NCI-H524 treated with DMSO at 0.1 percent for 48 hours (cell line): ENCODE measurements around the gene PRDM16.

ENCODE experiments used
- DNase-seq: peaks from one replicate; lab custom pipeline; 2025; lab: John Stamatoyannopoulos, UW

PRDM16 gene

DNA sequence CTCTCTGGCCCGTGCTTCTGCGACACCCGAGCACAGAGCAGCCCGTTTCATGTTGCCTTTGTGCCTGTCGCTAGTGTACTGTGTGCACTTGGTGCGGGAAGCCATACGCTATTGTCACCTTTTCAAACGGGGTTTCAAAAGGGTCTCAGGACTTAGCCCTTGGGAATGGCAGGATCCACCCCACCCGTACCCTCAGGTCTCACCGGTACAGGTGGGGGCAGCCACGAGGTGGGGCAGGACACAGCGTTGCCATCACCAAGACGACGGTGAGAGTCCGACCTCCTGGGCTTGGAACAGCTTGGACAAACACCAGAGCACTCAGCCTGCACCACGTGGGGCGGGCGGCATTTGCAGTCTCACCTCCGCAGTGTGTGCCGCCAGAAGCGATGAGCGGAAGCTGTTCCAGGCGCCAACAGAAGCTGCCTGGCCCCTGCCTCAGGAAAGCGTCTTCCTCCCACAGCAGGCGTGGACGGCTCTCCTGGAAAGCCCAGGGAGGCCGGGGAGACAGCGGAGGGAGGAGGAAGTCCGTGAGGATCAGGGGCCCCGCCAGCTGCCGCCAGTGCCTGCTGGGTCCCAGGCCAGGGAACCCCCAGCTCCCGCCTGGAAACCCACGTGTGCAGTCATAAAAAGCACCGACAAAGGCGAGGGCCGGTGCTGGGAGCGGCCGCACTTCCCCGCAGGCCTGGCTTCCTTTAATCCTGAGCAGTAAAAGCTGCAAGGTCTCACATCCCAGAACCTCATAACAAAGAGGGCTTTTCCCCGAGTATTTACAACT, 254.2 kb downstream of the PRDM16 start:
- DNase-seq, result no peak

DNA sequence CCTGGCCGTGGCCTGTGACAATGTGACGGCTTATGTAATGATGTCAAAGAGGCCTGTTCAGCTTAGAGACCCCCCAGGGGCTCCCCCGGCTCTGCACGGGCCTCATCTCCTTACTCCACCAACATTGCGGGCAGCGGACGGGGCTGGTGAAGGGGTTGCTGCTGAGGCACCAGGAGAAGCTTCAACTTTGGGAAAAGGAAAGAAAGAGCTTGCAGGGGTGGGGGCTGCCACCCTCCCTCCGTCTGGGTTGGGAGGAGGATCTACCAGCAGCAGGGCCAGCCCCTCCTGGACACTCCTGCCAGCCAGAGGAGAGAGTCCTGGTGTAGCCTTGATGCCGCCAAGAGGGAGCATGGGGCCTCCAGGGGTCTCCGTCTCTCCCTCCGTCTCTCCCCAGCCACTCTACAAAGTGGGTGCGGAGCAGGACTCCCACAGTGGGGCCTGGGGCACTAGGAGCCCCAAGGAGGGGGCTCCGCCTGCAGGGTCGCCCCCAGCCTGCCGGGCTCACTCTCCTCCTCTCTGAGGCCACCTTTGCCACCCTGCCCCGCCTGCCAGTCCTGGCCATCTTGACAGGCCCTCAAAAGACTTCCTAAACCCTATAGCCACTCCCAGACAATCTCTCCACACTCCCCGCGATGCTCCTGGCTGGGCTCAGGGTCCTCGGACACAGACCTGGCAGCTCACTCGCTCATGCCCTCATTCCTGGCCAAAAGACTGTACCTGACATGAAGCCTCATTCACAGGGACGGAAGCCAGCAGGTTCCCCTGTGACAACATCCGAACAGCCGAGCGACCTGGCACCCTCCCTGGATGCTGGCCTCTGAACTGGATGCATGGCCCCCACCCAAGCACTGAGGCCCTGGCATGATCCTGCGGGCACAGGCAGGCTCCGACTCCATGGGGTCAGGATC, 255.0 kb downstream of the PRDM16 start:
- DNase-seq, result no peak

DNA sequence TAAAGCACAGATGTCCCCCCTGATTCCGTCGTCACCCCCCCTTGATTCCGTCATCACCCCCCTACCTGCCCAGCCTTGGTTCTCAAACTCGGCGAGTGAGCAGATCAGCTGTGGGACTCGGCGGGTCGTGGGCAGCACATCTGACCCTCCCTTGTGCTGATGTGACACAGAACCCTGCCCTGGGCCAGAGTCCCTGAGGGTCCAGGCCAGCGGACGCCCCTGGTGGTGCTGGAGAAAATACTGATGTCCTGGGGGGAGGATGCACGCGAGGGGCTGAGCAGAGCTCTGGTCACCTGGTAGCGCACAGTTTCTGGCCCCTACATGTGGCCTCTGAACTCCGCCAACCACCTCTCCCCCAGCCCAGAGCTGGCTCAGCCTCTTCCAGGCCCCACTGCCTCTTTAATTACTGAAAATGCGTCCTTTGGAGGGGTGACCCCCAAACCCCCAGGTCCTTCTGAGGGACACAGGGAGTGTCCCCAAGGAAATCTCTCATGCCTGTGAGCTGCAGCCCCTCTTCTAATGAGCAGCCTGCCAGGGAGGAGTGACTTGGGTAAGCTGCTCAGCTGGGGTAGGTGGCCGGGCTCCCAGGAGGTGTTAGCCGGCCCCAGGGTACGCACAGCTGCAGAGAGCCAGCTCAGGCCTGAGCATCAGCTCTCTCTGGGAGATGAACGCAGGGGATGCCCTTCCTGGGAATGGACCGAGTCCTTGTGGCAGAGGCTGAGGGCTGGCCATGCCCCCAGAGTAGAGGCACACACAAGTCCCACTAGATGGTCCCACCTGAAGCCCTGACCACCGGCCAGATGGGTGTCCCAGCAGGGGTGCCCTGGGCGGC, 255.9 kb downstream of the PRDM16 start:
- no peak for DNase-seq

DNA sequence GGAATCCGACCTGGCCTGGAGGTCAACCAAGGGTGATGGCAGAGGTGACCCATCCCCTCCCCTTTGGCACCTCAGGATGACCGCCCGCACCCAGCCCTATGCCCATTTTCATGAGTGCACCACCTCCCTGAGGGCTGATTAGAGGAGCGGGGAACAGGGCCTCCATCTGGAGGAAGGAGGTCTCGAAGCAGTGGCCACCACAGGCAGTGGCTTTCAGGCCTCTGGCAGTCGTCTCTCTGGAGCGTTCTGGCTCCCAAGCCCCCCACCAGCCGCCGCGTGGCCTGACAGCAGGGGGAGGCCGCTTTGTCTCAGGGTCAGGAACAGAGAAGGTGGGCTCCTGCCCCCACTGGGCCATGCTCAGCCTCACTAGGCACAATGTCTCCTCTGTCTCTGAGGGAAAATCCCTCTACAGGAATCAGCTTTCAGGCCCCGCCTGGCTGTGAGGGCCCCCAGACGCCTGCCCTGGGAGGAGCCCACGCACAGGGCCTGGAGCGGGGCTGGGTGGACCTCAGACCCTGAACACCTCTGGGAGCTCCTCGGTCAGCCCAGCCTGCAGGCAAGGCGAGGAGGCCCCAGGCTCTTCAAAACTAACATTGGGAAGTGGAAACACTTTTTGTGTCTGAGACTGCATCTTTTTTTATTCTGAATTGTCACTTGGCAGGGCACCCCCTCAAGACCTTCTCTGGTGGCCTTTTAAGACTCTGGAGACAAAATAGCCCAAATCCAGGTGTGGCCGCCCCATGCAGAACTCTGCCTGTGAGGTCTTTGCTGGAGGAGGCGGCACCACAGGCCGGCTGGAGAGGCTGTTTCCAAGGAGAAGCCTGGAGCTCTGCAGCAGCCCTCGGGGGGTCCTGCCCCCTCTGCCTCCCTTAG, 257.7 kb downstream of the PRDM16 start:
- DNase-seq, result no peak

DNA sequence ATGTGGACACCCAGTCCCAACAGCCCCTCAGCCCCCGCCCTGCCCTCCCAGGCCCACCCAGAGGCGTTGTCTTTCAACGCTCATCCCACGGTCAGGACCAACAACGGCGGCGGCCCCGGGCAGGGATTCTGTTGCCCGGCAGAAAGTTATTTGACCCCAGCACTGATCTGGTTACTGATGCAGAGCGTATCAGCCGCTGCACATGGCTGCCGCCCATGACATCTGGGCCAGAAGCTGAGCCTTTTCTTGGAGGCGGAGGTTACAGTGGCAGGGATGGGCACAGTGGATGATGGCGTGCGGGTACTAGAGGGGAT, 258.3 kb downstream of the PRDM16 start:
- no peak for DNase-seq

DNA sequence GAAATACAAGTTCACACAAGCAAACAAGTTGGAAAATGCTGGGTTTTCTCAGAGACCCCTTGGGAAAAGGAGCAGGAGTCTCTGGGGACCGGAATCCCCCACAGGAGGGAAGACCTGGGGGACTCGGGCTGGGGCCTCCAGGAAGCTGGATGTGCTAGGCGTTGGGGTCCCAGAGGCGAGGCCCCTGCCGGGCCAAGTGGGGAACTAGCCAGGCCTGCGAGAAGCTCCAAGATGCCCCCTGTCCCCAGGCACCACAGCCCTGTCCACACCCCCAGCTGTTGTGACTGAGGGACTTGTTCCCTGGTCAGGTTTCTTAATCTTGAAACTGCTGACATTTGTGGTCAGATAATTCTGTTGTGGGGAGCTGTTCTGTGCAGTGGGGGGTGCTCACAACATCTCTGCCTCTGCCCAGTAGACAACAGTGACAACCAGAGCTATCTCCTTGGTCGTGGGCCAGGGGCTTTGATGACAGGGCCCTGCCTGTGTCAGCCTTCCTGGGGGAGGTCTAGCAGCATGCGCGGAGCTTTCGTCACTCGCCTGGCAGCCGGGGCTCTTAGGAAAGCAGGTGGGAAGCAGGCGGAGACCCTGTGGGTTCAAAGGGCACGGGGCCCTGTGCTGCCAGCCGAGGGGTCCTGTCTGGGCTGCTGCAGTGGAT, 259.1 kb downstream of the PRDM16 start:
- DNase-seq, result no peak

DNA sequence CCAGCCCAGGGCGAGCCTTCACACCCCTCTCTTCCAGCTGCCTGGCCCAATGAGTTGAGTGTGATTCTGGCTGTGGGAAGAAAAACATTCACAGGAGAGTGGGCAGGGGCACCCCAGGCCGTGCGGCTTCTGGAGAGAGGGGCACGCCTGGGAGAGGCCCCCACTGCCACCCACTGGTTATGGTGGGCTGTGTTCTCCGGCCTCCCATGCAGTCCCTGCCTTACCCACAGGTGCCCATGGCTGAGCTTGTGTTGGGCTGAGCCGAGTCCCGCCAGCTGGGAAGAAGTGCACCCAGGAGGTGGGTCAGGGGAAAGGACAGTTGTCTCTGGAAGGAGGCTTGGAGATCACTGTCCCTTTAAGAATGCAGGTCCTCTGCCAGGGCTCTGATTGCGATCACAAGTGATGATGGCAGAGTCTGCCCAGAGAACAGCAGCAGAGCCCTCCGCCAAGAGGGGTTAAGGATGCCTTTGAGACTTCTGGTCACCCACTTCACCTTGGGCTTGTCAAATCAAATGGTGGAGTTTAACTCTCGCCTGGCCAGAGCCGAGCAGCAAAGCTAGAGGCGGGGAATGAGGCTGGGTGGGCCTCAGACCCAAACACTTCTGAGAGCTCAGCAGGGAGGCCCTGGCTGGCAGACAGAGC, 260.8 kb downstream of the PRDM16 start:
- no peak for DNase-seq

DNA sequence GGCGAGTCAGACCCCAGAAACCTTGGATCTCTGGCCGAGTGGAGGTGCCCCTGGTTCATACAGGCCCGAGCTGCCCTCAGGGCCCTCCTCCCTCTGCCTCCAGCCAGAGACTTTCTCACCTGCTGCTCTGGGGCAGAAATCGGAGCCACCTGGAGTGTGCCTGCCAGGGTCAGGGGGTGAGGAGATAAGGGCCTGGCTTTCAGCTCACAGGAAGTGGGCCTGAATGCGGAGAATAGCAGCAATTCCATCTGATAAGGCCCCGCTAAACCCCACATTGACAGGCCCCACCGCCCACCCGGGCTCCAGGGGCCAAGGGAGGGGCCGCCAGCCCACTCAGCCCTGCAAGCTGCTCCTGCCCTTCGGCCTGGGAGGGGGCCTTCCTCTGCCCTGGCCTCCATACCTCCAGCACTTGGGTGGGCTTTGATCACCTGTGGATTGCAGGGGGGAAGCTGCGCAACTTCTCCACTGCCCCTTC, 261.8 kb downstream of the PRDM16 start:
- no peak for DNase-seq

DNA sequence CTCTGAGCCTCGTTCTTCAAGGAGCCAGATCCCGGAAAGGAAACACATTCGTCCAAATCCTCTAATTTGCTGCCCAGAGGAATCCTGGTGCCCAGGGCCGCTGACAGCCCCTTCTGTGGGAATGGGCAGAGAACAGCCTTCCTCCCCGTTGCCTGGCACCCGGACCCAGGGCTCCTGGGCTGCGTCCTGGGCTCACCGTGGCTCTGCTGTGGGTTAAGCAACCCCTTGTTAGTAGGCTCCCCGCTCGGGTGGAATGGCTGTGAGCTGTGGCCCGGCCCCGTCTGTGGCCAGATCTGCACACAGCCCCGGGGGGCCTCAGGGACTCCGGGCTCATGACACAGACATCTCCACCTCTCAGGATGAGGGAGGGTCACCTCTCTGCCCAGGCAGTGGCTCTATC, 262.6 kb downstream of the PRDM16 start:
- DNase-seq, result no peak

DNA sequence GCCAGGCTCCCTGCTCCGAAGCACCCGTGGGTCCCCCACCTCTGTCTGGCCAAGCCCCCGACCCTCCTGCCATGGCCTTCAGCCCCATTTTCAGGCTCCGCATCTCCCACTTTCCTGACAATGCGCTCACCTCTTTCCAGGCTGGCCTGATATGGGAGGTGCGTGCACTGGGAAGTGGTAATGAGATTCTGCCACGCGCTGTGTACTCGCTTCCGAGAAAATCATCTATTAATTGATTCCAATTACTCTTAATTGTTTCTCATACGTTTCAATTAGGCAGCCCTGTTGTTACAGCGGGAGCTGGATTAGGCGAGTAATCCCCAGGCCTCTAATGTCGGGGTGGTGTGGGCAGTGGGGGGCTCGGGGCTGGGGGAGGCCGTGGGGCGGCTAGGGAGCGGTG, 263.0 kb downstream of the PRDM16 start:
- DNase-seq, result no peak

DNA sequence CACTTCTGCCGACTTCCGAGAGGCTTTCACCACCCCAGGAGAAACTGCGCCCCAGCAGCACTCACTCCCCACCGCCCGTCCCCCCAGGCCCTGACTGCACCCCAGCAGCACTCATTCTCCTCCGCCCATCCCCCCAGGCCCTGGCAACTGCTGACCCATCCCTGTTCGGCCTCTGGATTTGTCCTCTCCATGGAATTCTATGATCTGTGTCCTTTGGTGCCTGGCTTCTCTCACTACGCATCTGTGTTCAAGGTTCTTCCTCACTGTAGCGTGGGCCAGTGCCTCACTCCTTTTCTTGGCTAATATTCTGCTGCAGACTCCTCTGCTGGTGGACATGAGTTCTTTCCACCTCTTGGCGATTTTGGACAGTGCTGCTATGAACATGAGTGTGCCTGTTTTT, 263.7 kb downstream of the PRDM16 start:
- DNase-seq, result no peak

DNA sequence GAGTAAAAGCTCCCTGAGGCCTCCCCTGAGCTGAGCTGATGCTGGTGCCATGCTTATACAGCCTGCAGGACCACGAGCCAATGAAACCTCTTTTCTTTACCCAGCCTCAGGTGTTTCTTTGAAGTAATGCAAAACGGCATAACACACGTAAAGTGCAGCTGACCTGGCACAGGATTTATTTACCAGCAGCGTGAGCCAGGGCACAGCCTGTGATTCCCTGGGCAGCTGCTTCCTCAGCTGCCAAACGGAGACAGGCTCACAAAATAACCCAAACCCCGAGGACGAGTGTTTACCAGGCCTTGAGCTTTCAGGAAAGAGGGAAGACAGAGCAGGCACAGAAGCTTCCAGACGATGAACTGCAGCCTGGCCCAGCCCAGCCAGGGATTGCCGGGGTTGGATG, 264.9 kb downstream of the PRDM16 start:
- no peak for DNase-seq

DNA sequence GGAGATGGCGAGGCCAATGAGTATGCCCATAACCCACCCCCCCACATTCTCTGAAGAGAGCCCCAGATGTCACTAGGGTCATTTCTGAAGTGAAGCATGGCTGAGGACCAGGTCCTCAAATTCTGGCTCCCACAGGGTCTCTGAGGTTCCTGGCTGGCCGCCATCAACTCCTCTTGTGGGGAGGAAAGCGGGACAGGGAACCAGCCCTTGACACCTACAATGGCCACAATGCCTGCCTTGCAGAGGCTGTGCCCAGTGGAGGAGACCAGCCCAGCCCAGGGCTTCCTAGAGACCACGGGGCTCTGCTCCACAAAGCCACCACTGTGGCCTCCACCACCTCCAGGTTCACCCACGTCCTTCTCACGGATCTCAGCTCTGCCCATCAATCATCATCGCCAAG, 265.4 kb downstream of the PRDM16 start:
- no peak for DNase-seq

DNA sequence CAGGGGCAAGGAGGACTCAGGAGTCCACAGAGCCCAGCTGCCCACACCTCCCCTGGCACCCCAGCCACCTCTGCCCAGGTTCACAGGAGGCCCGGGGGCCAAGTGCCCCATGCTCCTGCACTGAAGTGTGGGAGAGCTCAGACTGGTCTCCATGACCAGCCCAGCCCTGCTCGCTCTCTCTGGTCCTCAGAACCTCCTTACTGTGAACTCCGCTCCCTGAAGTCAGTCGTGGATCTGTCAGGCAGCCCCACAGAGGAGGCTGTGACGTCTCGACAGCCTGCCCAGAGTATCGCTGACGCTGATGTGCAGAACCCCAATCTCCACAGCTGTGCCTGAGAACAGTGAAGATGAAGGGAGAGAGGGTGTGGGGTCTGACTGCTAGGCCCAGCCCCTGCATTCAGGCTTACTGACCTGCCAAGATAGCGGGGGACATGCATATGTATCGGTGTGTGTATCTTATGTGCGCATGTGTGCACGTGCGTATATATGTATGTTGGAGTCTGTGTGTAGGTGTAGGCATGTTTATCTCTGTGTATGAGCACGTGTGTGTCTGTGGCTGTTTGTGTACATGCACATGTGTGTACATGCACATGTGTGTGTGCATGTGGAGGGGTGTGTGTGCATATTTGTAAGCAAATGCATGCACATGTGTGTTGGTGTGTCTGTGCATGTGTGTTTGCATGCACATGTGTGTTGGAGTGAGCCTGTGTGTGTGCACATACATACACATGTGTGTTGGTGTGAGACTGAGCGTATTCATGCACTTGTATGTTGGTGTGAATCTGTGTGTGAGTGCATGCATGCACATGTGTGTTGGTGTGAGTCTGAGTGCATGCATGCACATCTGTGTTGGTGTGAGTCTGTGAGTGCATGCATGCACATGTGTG, 267.0 kb downstream of the PRDM16 start:
- no peak for DNase-seq

DNA sequence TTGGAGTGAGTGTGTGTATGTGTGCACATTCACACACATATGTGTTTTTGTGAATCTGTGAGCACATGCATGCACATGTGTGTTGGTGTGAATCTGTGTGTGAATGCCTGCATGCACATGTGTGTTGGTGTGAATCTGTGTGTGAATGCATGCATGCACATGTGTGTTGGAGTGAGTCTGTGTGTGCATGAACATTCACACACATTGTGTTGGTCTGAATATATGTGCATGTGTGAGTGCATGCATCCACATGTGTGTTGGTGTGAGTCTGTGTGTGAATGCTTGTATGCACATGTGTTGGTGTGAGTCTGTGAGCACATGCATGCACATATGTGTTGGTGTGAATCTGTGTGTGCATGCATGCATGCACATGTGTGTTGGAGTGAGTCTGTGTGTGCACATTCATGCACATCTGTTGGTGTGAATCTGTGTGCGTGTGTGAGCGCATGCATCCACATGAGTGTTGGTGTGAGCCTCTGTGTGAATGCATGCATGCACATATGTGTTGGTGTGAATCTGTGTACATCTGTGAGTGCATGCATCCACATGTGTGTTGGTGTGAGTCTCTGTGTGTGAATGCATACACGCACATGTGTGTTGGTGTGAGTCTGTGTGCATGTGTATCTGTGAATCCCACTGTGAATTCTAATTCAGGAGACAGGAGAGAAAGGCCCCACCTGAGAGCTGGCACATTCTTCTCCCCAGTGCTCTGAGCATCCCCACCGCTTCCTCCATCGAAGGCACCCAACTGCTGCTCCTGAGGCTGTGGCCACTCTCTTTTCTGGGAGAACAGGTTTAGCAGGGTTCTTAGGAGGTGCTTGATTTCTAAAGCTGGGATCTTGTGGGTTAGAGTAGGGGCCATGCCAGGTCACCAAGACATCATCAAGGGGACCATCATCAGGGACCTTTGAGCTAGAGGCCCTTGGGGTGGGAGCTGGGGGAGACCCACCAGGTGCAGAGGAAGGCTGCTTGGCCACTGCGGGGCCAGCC, 267.9 kb downstream of the PRDM16 start:
- no peak for DNase-seq

DNA sequence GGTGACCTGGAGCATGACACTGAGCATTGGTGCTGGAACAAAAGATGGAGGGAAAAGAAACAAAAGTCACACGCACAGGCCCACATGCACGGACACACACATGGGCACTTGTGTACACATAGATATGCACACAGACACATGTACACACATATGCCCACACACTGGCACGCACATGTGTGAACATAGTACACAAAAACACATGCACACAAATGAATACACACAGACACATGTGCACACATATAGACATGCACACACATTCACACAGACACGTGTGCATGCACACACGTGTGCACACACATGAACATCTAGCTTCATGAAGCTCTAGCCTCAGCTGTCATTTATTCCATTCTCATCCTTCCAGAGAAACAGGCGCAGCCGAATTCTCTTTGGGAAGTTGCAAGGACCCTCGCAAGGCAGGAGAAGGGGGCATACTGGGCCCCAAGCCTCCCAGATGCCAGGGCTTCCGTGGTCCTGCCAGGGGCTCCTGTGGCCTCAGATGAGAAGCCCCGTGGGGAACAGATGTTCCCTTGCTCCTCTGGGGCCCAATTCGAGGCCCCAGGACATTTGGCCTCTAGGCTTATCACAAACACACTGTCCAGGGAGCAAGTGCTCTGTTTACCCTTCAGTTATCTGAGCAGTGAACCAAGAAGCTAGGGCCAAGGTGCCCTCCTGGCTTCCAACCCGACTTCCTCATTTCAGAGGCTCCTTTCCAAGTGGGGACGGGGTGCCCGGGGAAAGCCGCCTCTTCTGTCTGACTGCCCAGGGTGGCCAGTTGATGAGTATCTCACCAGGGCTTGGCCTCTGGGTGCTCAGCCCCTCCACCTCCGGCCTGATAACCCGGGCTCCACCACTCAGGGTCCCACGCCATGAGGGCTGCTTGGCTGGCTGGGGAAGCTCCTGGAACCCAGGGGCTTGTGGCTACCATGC, 269.1 kb downstream of the PRDM16 start:
- no peak for DNase-seq

DNA sequence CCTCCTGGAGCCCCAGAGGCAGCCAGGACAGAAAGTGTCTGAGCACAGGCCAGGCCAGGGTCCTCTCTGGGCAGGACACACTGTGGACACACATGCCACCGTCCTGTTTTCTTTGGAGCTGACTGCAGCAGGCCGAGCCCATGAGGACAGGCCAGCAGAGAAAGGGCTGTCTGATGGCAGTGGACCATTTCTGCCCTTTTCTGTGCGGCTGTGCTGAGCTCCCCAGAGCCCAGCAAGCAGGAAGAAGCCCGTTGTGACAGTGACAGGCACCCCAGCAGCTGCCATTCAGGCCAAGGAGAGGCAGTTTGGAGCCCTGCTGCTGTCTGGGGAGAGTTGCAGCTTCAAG, 269.7 kb downstream of the PRDM16 start:
- no peak for DNase-seq
